GM19023 (cell line): ENCODE results near the gene UBASH3B.
"Not testable (repeated sequence)": the region's sequence is repeated elsewhere in the genome, so short reads cannot be mapped to it uniquely, and the experiment has no call there.

Experiments used
- ATAC-seq: cut with Tn5 transposase; IDR thresholded peaks from one replicate; pipeline ENCODE4 v1.9.1; 2021; ENCODE audit warnings: mild to moderate bottlenecking, moderate library complexity; ENCODE audit not compliant: unreplicated experiment

UBASH3B gene

GRCh38 chr11:122655527-122656072 lies at the start of gene UBASH3B:
Gene UBASH3B, plus strand, starts transcription at chr11:122655722. Its CDS starts 328 bp downstream, at chr11:122656050.
- peak; percentile 80 for ATAC-seq

- ATAC-seq, result not testable (repeated sequence)
Measured at GRCh38 chr11:122607162-122607561, 48.4 kb upstream of the UBASH3B start.

- no peak for ATAC-seq
Measured at GRCh38 chr11:122612123-122612824, 43.2 kb upstream of the UBASH3B start.

- ATAC-seq, result no peak
Measured at GRCh38 chr11:122616718-122617117, 38.8 kb upstream of the UBASH3B start.

- ATAC-seq, result no peak
Measured at GRCh38 chr11:122617297-122617696, 38.2 kb upstream of the UBASH3B start.

- ATAC-seq, result no peak
Measured at GRCh38 chr11:122617926-122618325, 37.6 kb upstream of the UBASH3B start.

GRCh38 chr11:122618927-122619326 lies 36.6 kb upstream of the UBASH3B start:
- ATAC-seq, result no peak

- no peak for ATAC-seq
Measured at GRCh38 chr11:122619757-122620156, 35.8 kb upstream of the UBASH3B start.

- not testable (repeated sequence) for ATAC-seq
Measured at GRCh38 chr11:122625501-122625900, 30.0 kb upstream of the UBASH3B start.

- no peak for ATAC-seq
Measured at GRCh38 chr11:122625976-122626665, 29.4 kb upstream of the UBASH3B start.

- no peak for ATAC-seq
Measured at GRCh38 chr11:122627745-122628144, 27.8 kb upstream of the UBASH3B start.

GRCh38 chr11:122628810-122629555 lies 26.5 kb upstream of the UBASH3B start:
- no peak for ATAC-seq

- no peak for ATAC-seq
Measured at GRCh38 chr11:122632181-122632824, 23.2 kb upstream of the UBASH3B start.

GRCh38 chr11:122633219-122633829 lies 22.2 kb upstream of the UBASH3B start:
- no peak for ATAC-seq

GRCh38 chr11:122634501-122634900 lies 21.0 kb upstream of the UBASH3B start:
- no peak for ATAC-seq

- ATAC-seq, result no peak
Measured at GRCh38 chr11:122637541-122637940, 18.0 kb upstream of the UBASH3B start.

GRCh38 chr11:122642472-122642922 lies 13.0 kb upstream of the UBASH3B start:
- no peak for ATAC-seq

GRCh38 chr11:122642971-122643370 lies 12.6 kb upstream of the UBASH3B start:
- ATAC-seq, result no peak

GRCh38 chr11:122645847-122646246 lies 9.7 kb upstream of the UBASH3B start:
- ATAC-seq, result no peak
